ENCODE results near the gene PYGM. TPM values are rescaled to one million over a fixed set of nuclear protein-coding genes. Genes with fewer than 3 reads are reported as not detected.

PYGM gene
- total and polyA plus RNA-seq, 2 of the 8 experiments (the other 6 are each of a cell fraction or from before 2014, with no cell fraction given): 9.6 to 10.0 TPM

DNA sequence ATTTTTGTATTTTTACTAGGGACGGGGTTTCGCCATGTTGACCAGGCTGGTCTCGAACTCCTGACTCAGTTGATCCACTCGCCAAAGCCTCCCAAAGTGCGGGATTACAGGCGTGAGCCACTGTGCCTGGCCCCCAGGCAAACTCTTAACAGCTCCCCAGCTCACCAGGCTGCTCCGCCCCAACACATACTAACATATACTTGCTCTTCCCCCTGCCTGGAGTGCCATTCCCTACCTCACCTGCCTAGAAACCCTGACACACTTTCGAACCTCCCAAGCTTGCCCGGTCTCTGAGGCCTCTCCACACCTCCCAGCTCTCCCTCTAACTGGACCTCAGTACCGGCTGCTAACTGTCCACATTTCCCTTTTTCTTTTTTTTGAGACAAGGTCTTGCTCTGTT is 34.8 kb upstream of the PYGM start (continued):
- TF ChIP-seq RNF2 (IDR thresholded peaks at IDR 0.05; ENCODE audit: borderline replicate concordance, low read depth, low read length, missing control alignments, poor library complexity, severe bottlenecking): no peak
- no peak for TF ChIP-seq PHF8 (conservative IDR thresholded peaks at IDR 0.05; ENCODE audit: low read depth, low read length)
- TF ChIP-seq HDAC6 (IDR thresholded peaks at IDR 0.05; ENCODE audit: low read depth, low read length): no peak
- TF ChIP-seq POLR2A (IDR thresholded peaks at IDR 0.05; ENCODE audit: control extremely low read depth in 1 of 2, low read depth in 2 of 2, low read length in 2 of 2): no peak
